ENCODE results near the gene CDK14. TPM values are rescaled to one million over a fixed set of nuclear protein-coding genes. Genes with fewer than 3 reads are reported as not detected.

The CDK14 gene
- total and polyA plus RNA-seq, 2 of the 8 experiments (the other 6 are each of a cell fraction or from before 2014, with no cell fraction given), result 5.5 to 47.3 TPM

GRCh38 chr7:90624225-90624911, 28.2 kb downstream of the CDK14 start:
- no peaks in the 10 kb centered on the region for H3K9me3 ChIP-seq (ENCODE audit: insufficient read depth in 2 of 2, low read depth in 1 of 2, low read length in 1 of 2)
- no peak overlapping the region for H2BK120ac ChIP-seq (replicated peaks; ENCODE audit: low read depth, low read length)
- H3K27me3 ChIP-seq (replicated peaks in 1 of 4; ENCODE audit: control insufficient read depth in 3 of 4, extremely low read depth in 1 of 4, insufficient read depth in 3 of 4, low read length in 3 of 4), result peaks cover 0 to 8% (median 2%) of the 10 kb centered on the region in 4 experiments; a peak in 3 of 7 replicates
- POLR2A ChIA-PET (ENCODE audit: partially characterized antibody), result no interaction called here
- H3K36me3 ChIP-seq (ENCODE audit: control insufficient read depth in 2 of 4, insufficient read depth in 4 of 4, low read length in 3 of 4), result no peaks in the 10 kb centered on the region
- no peak overlapping the region for H3K4me2 ChIP-seq (ENCODE audit: insufficient read depth in 1 of 2, low read depth in 2 of 2, low read length in 2 of 2)
- H3K23ac ChIP-seq (ENCODE audit: insufficient read length), result no peak overlapping the region
- peaks cover 0 to 24% (median 12%) of the 10 kb centered on the region in 4 experiments; a peak in 4 of 7 replicates for H3K4me1 ChIP-seq (replicated peaks in 1 of 4; ENCODE audit: control insufficient read depth in 3 of 4, insufficient read depth in 4 of 4, low read length in 3 of 4)
- H3K79me2 ChIP-seq (ENCODE audit: control insufficient read depth in 1 of 2, insufficient read depth in 2 of 2, low read length in 2 of 2), result peaks cover 0 to 13% of the 10 kb centered on the region in 2 experiments; a peak in 1 of 4 replicates
- peak overlapping the region; percentile 98 for H2BK12ac ChIP-seq (ENCODE audit: low read depth, low read length)
- H4K20me1 ChIP-seq (replicated peaks in 1 of 2; ENCODE audit: control insufficient read depth in 1 of 2, insufficient read depth in 2 of 2, low read length in 2 of 2), result no peaks in the 10 kb centered on the region
- no peak overlapping the region for H3K14ac ChIP-seq (ENCODE audit: insufficient read length)
- DNase-seq (ENCODE audit: low read depth in 1 of 2, low spot score in 2 of 2), result no peak
- H2AK5ac ChIP-seq (ENCODE audit: low read depth, low read length), result peak overlapping the region; percentile 32; the same call in 1 of the 2 replicates
- no peaks in the 10 kb centered on the region for H3K79me1 ChIP-seq (ENCODE audit: low read depth, low read length)
- no peak overlapping the region for H2BK20ac ChIP-seq (ENCODE audit: low read length)
- CTCF ChIA-PET (ENCODE audit: partially characterized antibody), result interaction anchor here (1.1 to 2.4 kb wide), 6 partner anchors 13 to 169 kb away, joined by 3 to 12 read pairs (median 6); no protein-coding TSS in a partner anchor
- H3K23me2 ChIP-seq (ENCODE audit: low read depth, low read length), result no peaks in the 10 kb centered on the region
- H2BK15ac ChIP-seq (ENCODE audit: low read length), result no peak overlapping the region
- FAIRE-seq, result no peak
- H3K4ac ChIP-seq (replicated peaks; ENCODE audit: insufficient read length, low read depth, low read length), result no peak overlapping the region
- TF ChIP-seq PHF8 (conservative IDR thresholded peaks at IDR 0.05; ENCODE audit: low read depth, low read length) (no peak), TBP (IDR thresholded peaks at IDR 0.05; ENCODE audit: low read depth, low read length) (no peak)
- H4K8ac ChIP-seq (ENCODE audit: extremely low read depth, insufficient read depth, low read length), result no peak overlapping the region
- no peak overlapping the region for H3K4me3 ChIP-seq (ENCODE audit: extremely low read depth in 1 of 4, insufficient read depth in 2 of 4, low read depth in 3 of 4, low read length in 4 of 4)
- H3K18ac ChIP-seq (ENCODE audit: extremely low read depth, low read length), result 0 out of 2 replicates have a peak overlapping the region, but pooled peaks have one; percentile 39
- no peak overlapping the region for H3K27ac ChIP-seq (ENCODE audit: low read depth, low read length)
- H3K56ac ChIP-seq (replicated peaks; ENCODE audit: insufficient read length, low read depth, low read length), result no peak overlapping the region
- no peak overlapping the region for H3K9ac ChIP-seq (replicated peaks in 1 of 4; ENCODE audit: extremely low read depth in 1 of 4, low read depth in 3 of 4, low read length in 3 of 4)
- no peak overlapping the region for H2AFZ ChIP-seq (ENCODE audit: low read length)
- peak overlapping the region; percentile 35; the same call in 1 of the 2 replicates for H2BK5ac ChIP-seq (ENCODE audit: low read depth, low read length)
- WGBS, 2 experiments (ENCODE audit: extremely low coverage in 1 of 2, insufficient coverage in 1 of 2, insufficient read length in 1 of 2, insufficient replicate concordance in 2 of 2, low coverage in 1 of 2, low lambda C conversion rate in 2 of 2, missing lambda C conversion rate in 1 of 2), result 89% methylated on average over 5 of the region's 5 CpGs; no CpG with 5 or more reads in 1 of the 2 experiments
- H4K5ac ChIP-seq (ENCODE audit: insufficient read length, low read depth, low read length), result no peak overlapping the region
- H4K91ac ChIP-seq (replicated peaks; ENCODE audit: insufficient read length, low read length), result no peak overlapping the region
